HEK293 (cell line): Measurements from ENCODE around the gene CYP4F3.
A peak's percentile ranks its signal among the peaks of the same experiment; 100 is the strongest.

ENCODE experiments used
- CTCF ChIA-PET: fragments of 350-600 bp; formaldehyde crosslinking; extraction: SDS; loops from one replicate; lab custom pipeline; 2021; ENCODE audit warnings: antibody characterized with exemption; lab: Yijun Ruan, JAX
- POLR2A ChIA-PET: fragments of 300-600 bp; formaldehyde crosslinking; extraction: SDS; loops from one replicate; lab custom pipeline; 2020; ENCODE audit warnings: antibody characterized with exemption, inconsistent platforms; lab: Yijun Ruan, JAX
- H3K27ac ChIP-seq: fragments of 200-500 bp; sonication (Bioruptor generic); 2 replicates; pipeline ENCODE4 v1.5.1; 2014; ENCODE audit warnings: low read depth, low read length, control low read depth, inconsistent platforms; ENCODE audit errors: extremely low read depth
- H3K36me3 ChIP-seq, 2 experiments: fragments of 200-500 bp in 1 of 2; sonication (Bioruptor generic) in 1 of 2; 1 replicate in 1 of 2; 2 replicates in 1 of 2; pipeline ENCODE4 v1.5.1; 2014 to 2017; ENCODE audit warnings: inconsistent platforms in 2 of 2, low read length in 2 of 2; ENCODE audit not compliant: control insufficient read depth in 2 of 2, insufficient read depth in 1 of 2
- H3K4me1 ChIP-seq: fragments of 200-500 bp; sonication (Bioruptor generic); 2 replicates; pipeline ENCODE4 v1.5.1; 2014; ENCODE audit warnings: mild to moderate bottlenecking, low read length, inconsistent platforms; ENCODE audit not compliant: control insufficient read depth, insufficient read depth
- H3K4me3 ChIP-seq: 2 replicates; pipeline ENCODE4 v1.5.1; 2011; ENCODE audit warnings: low read depth, mild to moderate bottlenecking, control low read depth, low read length, moderate library complexity
- H3K9me3 ChIP-seq: fragments of 200-500 bp; sonication (Bioruptor generic); 2 replicates; pipeline ENCODE4 v1.5.1; 2014; ENCODE audit warnings: low read depth, low read length, inconsistent platforms; ENCODE audit not compliant: control insufficient read depth, insufficient read depth
- IKZF3 ChIP-seq: fragments of 450-650 bp; IDR thresholded peaks from 2 replicates; pipeline ENCODE4 v1.5.0; 2018; ENCODE audit warnings: missing biosample characterization, mild to moderate bottlenecking, missing genetic modification characterization, moderate library complexity
- KLF10 ChIP-seq: fragments of 450-650 bp; IDR thresholded peaks from 2 replicates; pipeline ENCODE4 v1.5.1; 2018; ENCODE audit warnings: missing biosample characterization, mild to moderate bottlenecking, missing genetic modification characterization
- ZBTB17 ChIP-seq: fragments of 450-650 bp; formaldehyde crosslinking; IDR thresholded peaks from 2 replicates; pipeline ENCODE4 v1.5.1; 2016; ENCODE audit warnings: missing biosample characterization, missing genetic modification characterization
- ZNF133 ChIP-seq: fragments of 450-650 bp; formaldehyde crosslinking; IDR thresholded peaks from 2 replicates; pipeline ENCODE4 v1.5.1; 2016; ENCODE audit warnings: missing biosample characterization, missing genetic modification characterization
- ZNF202 ChIP-seq: fragments of 450-650 bp; formaldehyde crosslinking; IDR thresholded peaks from 2 replicates; pipeline ENCODE4 v1.5.1; 2016; ENCODE audit warnings: missing biosample characterization, missing genetic modification characterization, borderline replicate concordance
- ZNF335 ChIP-seq: fragments of 450-650 bp; formaldehyde crosslinking; conservative IDR thresholded peaks from 2 replicates; pipeline ENCODE4 v1.5.1; 2016; ENCODE audit warnings: missing biosample characterization, missing genetic modification characterization
- ZNF354C ChIP-seq: fragments of 450-650 bp; formaldehyde crosslinking; IDR thresholded peaks from 2 replicates; pipeline ENCODE4 v1.5.1; 2016; ENCODE audit warnings: missing biosample characterization, missing genetic modification characterization, low read depth, borderline replicate concordance
- ZNF394 ChIP-seq: fragments of 450-650 bp; formaldehyde crosslinking; IDR thresholded peaks from 2 replicates; pipeline ENCODE4 v1.5.1; 2016; ENCODE audit warnings: missing biosample characterization, missing genetic modification characterization, mild to moderate bottlenecking, moderate library complexity, borderline replicate concordance
- ZNF626 ChIP-seq: fragments of 450-650 bp; sonication (Bioruptor Pico); formaldehyde crosslinking; IDR thresholded peaks from 2 replicates; pipeline ENCODE4 v1.5.1; 2018; ENCODE audit warnings: missing biosample characterization, missing genetic modification characterization, inconsistent platforms
- ZNF660 ChIP-seq: fragments of 450-650 bp; IDR thresholded peaks from 2 replicates; pipeline ENCODE4 v1.5.1; 2018; ENCODE audit warnings: missing biosample characterization, mild to moderate bottlenecking, missing genetic modification characterization
- ZNF664 ChIP-seq: fragments of 450-650 bp; formaldehyde crosslinking; IDR thresholded peaks from 2 replicates; pipeline ENCODE4 v1.5.1; 2016; ENCODE audit warnings: missing biosample characterization, missing genetic modification characterization
- ZNF76 ChIP-seq: fragments of 450-650 bp; formaldehyde crosslinking; IDR thresholded peaks from 2 replicates; pipeline ENCODE4; 2016; ENCODE audit warnings: low read depth, missing biosample characterization, missing genetic modification characterization, borderline replicate concordance
- ZXDB ChIP-seq: fragments of 450-650 bp; formaldehyde crosslinking; IDR thresholded peaks from 2 replicates; pipeline ENCODE4 v1.5.1; 2016; ENCODE audit warnings: missing biosample characterization, missing genetic modification characterization
- TF ChIP-seq, protein P1 (sequence below): fragments of 450-650 bp; formaldehyde crosslinking; IDR thresholded peaks from 2 replicates; pipeline ENCODE4 v1.5.1; 2016; ENCODE audit warnings: missing biosample characterization, missing genetic modification characterization
- TF ChIP-seq, protein P2 (sequence below): fragments of 450-650 bp; formaldehyde crosslinking; IDR thresholded peaks from 2 replicates; pipeline ENCODE4 v1.5.1; 2016; ENCODE audit warnings: missing biosample characterization, missing genetic modification characterization
- TF ChIP-seq, protein P3 (sequence below): fragments of 450-650 bp; formaldehyde crosslinking; IDR thresholded peaks from 2 replicates; pipeline ENCODE4 v1.5.0; 2017; ENCODE audit warnings: missing biosample characterization, missing genetic modification characterization, borderline replicate concordance
- TF ChIP-seq, protein P4 (sequence below): fragments of 450-650 bp; formaldehyde crosslinking; IDR thresholded peaks from 2 replicates; pipeline ENCODE4 v1.5.1; 2017; ENCODE audit warnings: missing biosample characterization, missing genetic modification characterization

CYP4F3 gene

DNA sequence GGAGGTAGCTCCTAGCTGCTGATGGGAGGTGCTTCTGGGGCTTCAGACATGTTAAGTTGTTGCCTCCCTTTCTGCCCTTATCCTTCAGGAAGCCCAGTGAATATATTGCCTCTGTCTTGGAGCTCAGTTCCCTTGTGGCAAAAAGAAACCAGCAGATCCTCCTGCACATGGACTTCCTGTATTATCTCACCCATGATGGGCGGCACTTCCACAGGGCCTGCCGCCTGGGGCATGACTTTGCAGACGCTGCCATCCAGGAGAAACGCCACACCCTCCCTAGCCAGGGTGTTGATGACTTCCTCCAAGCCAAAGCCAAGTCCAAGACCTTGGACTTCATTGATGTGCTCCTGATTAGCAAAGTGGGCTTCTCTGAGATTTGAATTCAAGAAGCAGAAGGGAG lies 26.2 kb downstream of the CYP4F3 start (continued):
- TF ChIP-seq ZNF354C (tag by site-specific recombination), result no peak

DNA sequence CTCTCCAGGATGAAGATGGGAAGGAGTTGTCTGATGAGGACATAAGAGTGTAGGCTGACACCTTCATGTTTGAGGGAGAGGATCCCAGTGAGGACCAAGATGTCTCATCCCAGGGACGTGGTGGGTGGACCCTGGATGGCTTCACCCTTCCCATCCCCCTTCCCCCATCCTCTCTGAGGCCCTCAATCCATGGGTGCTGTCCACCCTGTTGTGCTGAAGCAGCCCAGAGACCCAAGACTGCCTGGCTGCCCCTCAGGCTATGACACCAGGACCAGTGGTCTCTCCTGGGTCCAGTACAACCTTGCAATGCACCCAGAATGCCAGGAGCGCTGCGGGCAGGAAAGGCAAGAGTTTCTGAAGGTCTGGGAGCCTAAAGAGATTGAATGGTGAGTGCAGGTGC lies 28.7 kb downstream of the CYP4F3 start:
- no peaks in the 10 kb centered on the region for H3K9me3 ChIP-seq
- ChIA-PET POLR2A (no interaction called here), CTCF (no interaction called here)
- no peak overlapping the region for H3K4me3 ChIP-seq
- no peaks in the 10 kb centered on the region for H3K36me3 ChIP-seq
- H3K27ac ChIP-seq, result no peak overlapping the region
- TF ChIP-seq, protein P1, sequence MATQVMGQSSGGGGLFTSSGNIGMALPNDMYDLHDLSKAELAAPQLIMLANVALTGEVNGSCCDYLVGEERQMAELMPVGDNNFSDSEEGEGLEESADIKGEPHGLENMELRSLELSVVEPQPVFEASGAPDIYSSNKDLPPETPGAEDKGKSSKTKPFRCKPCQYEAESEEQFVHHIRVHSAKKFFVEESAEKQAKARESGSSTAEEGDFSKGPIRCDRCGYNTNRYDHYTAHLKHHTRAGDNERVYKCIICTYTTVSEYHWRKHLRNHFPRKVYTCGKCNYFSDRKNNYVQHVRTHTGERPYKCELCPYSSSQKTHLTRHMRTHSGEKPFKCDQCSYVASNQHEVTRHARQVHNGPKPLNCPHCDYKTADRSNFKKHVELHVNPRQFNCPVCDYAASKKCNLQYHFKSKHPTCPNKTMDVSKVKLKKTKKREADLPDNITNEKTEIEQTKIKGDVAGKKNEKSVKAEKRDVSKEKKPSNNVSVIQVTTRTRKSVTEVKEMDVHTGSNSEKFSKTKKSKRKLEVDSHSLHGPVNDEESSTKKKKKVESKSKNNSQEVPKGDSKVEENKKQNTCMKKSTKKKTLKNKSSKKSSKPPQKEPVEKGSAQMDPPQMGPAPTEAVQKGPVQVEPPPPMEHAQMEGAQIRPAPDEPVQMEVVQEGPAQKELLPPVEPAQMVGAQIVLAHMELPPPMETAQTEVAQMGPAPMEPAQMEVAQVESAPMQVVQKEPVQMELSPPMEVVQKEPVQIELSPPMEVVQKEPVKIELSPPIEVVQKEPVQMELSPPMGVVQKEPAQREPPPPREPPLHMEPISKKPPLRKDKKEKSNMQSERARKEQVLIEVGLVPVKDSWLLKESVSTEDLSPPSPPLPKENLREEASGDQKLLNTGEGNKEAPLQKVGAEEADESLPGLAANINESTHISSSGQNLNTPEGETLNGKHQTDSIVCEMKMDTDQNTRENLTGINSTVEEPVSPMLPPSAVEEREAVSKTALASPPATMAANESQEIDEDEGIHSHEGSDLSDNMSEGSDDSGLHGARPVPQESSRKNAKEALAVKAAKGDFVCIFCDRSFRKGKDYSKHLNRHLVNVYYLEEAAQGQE (tag by site-specific recombination), result peak; percentile 42; the same call in 1 of the 2 replicates
- no peak for TF ChIP-seq KLF10 (tag by site-specific recombination)
- H3K4me1 ChIP-seq, result no peaks in the 10 kb centered on the region

DNA sequence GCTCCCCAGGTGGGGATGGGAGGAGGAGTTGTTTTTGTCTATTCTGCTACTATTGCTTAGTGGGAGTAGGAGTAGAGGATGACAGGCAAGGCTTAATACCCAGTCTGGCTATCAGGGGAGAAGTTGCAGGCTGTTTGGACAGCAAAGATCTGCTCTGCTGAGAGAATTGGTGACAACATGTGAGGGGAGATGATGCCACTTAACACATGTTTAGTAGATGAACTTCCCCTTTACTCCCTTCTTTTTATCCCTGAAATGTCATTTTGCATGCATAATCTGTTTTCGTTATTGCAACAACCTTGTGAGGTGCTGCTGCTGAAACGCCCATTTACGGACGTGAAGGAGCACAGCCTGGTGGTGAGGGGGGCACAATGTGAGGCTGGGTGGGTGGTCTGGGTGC lies 29.2 kb downstream of the CYP4F3 start:
- Histone ChIP-seq H3K4me1 (no peaks in the 10 kb centered on the region), H3K27ac (no peak overlapping the region), H3K9me3 (no peaks in the 10 kb centered on the region), H3K4me3 (no peak overlapping the region), H3K36me3 (no peaks in the 10 kb centered on the region)
- ChIA-PET POLR2A (no interaction called here), CTCF (no interaction called here)
- TF ChIP-seq ZNF660, result no peak
- no peak for TF ChIP-seq ZNF133 (tag by site-specific recombination)

DNA sequence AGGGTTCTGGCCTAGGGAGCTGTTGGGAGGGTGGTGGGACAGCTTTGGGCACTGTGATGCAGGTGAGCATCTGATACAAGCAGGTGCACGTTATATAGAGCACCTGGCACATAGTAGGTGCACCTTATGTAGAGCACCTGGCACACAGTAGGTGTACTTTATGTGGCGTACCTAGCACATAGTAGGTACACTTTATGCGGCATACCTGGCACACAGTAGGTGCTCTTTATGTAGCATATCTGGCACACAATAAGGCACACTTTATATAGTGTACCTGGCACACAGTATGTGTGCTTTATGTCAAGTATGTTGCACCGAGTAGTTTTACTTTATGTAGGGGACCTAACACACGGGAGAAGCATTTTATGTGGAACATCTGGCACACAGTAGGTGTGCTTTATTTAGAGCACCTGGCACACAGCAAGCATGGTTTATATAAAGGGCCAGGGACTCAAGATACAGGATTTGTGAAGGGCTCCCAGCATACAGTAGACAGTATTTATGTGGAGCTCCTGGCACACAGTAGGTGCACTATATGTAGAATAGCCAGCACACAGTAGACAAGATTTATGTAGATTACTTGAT lies 30.6 kb downstream of the CYP4F3 start:
- POLR2A ChIA-PET, result no interaction called here

More for the DNA sequence above, 30.6 kb downstream of the CYP4F3 start:
- CTCF ChIA-PET, result interaction anchor here (0.7 kb wide), 1 partner anchor 370 kb away, joined by 3 read pairs; no protein-coding TSS in a partner anchor
- Histone ChIP-seq H3K9me3 (no peaks in the 10 kb centered on the region), H3K4me1 (no peaks in the 10 kb centered on the region), H3K36me3 (no peaks in the 10 kb centered on the region), H3K4me3 (no peak overlapping the region), H3K27ac (no peak overlapping the region)
- TF ChIP-seq ZNF202 (tag by site-specific recombination) (no peak), ZNF76 (tag by site-specific recombination) (no peak), ZNF626 (tag by site-specific recombination) (no peak), ZNF335 (no peak), ZBTB17 (tag by site-specific recombination) (no peak), ZNF394 (tag by site-specific recombination) (no peak), ZXDB (tag by site-specific recombination) (no peak), IKZF3 (tag by site-specific recombination) (no peak), ZNF664 (tag by site-specific recombination) (no peak)
- TF ChIP-seq, protein P2, sequence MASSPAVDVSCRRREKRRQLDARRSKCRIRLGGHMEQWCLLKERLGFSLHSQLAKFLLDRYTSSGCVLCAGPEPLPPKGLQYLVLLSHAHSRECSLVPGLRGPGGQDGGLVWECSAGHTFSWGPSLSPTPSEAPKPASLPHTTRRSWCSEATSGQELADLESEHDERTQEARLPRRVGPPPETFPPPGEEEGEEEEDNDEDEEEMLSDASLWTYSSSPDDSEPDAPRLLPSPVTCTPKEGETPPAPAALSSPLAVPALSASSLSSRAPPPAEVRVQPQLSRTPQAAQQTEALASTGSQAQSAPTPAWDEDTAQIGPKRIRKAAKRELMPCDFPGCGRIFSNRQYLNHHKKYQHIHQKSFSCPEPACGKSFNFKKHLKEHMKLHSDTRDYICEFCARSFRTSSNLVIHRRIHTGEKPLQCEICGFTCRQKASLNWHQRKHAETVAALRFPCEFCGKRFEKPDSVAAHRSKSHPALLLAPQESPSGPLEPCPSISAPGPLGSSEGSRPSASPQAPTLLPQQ (tag by site-specific recombination), result no peak
- TF ChIP-seq, protein P3, sequence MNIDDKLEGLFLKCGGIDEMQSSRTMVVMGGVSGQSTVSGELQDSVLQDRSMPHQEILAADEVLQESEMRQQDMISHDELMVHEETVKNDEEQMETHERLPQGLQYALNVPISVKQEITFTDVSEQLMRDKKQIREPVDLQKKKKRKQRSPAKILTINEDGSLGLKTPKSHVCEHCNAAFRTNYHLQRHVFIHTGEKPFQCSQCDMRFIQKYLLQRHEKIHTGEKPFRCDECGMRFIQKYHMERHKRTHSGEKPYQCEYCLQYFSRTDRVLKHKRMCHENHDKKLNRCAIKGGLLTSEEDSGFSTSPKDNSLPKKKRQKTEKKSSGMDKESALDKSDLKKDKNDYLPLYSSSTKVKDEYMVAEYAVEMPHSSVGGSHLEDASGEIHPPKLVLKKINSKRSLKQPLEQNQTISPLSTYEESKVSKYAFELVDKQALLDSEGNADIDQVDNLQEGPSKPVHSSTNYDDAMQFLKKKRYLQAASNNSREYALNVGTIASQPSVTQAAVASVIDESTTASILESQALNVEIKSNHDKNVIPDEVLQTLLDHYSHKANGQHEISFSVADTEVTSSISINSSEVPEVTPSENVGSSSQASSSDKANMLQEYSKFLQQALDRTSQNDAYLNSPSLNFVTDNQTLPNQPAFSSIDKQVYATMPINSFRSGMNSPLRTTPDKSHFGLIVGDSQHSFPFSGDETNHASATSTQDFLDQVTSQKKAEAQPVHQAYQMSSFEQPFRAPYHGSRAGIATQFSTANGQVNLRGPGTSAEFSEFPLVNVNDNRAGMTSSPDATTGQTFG (tag by site-specific recombination), result no peak
- TF ChIP-seq, protein P4, sequence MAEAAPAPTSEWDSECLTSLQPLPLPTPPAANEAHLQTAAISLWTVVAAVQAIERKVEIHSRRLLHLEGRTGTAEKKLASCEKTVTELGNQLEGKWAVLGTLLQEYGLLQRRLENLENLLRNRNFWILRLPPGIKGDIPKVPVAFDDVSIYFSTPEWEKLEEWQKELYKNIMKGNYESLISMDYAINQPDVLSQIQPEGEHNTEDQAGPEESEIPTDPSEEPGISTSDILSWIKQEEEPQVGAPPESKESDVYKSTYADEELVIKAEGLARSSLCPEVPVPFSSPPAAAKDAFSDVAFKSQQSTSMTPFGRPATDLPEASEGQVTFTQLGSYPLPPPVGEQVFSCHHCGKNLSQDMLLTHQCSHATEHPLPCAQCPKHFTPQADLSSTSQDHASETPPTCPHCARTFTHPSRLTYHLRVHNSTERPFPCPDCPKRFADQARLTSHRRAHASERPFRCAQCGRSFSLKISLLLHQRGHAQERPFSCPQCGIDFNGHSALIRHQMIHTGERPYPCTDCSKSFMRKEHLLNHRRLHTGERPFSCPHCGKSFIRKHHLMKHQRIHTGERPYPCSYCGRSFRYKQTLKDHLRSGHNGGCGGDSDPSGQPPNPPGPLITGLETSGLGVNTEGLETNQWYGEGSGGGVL (tag by site-specific recombination), result no peak
